ENCODE measurements around the gene CREBZF.

The CREBZF gene, protein sequence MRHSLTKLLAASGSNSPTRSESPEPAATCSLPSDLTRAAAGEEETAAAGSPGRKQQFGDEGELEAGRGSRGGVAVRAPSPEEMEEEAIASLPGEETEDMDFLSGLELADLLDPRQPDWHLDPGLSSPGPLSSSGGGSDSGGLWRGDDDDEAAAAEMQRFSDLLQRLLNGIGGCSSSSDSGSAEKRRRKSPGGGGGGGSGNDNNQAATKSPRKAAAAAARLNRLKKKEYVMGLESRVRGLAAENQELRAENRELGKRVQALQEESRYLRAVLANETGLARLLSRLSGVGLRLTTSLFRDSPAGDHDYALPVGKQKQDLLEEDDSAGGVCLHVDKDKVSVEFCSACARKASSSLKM

DNA sequence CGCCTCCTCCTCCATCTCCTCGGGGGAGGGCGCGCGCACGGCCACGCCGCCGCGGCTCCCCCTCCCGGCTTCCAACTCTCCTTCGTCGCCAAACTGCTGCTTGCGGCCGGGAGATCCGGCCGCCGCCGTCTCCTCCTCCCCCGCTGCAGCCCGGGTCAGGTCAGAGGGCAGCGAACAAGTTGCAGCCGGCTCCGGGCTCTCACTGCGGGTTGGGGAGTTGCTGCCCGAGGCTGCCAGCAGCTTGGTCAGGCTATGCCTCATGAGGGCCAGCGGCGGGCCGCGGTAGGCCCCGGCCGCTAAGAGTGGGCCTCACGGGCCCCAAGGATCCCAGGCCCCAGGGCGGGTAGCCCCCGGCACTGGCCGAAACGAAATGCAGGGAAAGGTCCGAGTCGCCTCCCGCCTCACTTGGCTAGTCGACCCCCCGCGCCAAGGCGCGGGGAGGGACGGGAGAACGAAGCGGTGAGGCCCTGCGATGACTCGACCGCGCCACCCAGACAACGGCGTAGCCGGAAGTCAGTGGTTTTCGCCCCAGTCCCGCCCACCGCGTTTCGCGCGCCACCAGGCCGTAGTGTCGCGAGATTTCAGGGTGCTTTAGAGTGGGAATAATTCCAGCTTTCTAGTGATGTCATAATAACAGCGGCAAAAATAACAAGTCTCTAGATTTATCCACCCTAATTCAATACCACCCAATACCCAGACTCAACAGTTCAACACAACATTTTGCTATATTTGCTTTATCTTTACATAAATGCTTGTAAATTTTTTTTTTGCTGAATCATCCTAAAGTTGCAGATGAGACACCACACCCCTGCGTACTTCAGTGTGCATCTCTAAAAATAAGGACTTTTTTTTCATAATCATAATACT is at the start of gene CREBZF:
CREBZF (minus strand) TSS at position 515 of the 867 bp plus-strand sequence; CDS start at position 261, 254 bp downstream.
- in situ Hi-C loops (cut with HindIII; ENCODE audit: low pct_ligation_motif_present, low pct_unique_long_range_greater_than_20kb, low sequenced_read_pairs): no loop called here
- peak; percentile 93 for DNase-seq

DNA sequence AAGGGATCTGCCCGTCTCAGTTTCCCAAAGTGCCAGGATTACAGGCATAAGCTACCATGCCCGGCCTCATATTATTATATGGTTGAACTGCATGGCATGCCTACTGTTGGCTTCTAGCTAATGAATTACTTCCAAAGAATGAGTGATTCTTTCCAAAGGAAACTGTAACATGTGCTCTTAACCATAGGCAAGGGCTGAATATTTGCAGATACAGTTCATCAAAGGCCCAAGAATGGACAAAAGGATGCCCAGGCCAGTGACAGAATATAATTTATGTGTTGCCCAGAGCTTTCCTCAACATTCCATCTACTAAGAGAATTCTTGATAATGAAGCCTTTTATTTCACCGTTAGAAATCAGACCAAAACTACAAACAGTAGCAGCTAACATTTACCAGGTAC is 48.0 kb upstream of the CREBZF start:
- in situ Hi-C loops (cut with HindIII; ENCODE audit: low pct_ligation_motif_present, low pct_unique_long_range_greater_than_20kb, low sequenced_read_pairs): no loop called here
- DNase-seq: peak; percentile 65

DNA sequence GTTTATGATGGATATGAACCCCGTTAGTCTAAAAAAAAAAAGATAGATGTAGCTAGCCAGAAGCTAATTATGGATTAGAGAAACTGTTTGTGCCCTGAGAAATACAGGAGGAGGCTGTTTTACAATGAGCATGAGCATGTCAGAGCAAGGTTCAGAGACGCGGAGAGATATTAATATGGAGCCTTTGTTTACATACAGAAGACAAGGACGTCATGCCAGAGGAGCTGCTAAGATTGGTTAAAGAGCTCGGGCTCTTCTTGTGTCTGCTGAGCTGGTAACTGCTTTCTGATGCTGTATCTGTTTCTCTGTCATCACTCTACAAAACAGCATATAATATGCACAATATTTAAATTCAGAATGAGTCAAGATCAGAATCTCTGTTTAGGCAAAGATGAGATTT is 46.0 kb upstream of the CREBZF start:
- DNase-seq: no peak
- in situ Hi-C loops (cut with HindIII; ENCODE audit: low pct_ligation_motif_present, low pct_unique_long_range_greater_than_20kb, low sequenced_read_pairs): no loop called here

DNA sequence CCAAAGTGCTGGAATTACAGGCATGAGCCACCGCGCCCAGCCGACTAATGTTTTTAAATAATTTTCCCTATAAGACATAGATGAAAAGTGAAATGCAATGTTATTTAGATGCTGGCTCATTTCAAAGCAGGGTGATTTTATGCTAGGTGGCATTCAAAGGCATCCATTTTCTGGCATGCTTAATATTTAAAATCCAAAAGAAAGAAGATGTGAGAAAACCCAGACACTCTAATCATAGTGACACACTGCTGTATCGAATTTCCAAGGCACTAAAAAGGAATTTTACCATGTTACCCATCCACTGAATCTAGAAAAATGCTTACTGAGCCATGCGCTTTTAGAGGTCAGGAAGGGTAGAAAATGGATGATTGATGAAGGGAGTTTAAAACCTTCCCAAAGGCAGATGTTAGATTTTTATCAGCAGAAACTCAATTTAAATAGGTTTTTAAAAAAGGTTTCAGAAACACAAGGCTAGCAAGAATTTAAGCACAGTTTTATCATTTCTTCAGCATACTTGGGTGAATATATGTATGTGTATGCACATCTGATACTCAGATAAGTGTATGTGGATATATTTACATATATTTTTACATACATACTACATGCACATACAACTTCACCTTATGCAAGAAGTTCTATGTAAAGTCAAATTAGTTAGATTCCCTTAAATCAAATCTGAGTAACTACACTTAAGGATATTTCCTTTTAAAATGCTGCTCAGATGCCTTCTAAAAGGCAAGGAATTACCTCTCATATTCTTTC is 45.2 kb upstream of the CREBZF start:
- in situ Hi-C loops (cut with HindIII; ENCODE audit: low pct_ligation_motif_present, low pct_unique_long_range_greater_than_20kb, low sequenced_read_pairs): no loop called here
- no peak for DNase-seq

DNA sequence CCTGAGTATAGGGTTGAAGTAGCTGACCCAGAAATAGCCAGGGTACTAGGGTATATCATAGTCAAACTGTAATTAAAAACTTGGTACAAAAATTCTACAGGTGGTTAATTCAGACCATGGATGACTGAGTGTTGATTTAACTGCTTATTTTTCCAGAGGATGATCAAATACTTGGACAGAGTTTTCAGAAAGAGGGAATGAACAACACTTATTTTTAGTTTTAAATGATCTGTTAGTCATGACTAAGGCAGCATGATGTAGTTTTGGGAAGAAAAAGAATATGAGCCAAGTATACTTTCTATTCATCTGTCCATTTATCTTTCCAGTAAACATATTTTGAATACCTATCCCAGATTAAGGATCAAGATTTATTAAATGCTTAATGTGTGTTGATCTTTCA is 40.9 kb upstream of the CREBZF start:
- no peak for DNase-seq
- in situ Hi-C loops (cut with HindIII; ENCODE audit: low pct_ligation_motif_present, low pct_unique_long_range_greater_than_20kb, low sequenced_read_pairs): no loop called here

DNA sequence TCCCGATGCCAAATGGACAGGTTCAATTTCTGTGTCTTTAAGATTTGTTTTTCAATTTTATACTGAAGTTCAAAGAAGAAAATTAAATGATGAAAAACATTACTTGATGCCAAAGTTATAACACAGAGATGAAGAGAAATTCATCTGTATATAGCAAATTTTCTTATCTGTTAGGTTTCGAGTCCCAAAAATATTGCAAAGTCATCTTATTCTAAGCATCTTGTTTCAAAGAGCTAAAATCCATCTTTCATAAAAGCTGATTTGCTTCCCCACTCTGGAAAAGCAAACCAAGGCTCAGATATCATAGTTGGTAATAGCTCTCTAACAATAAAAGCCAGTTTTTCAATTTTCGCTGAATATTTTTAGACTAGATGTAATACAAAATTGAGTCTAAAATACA is 40.0 kb upstream of the CREBZF start:
- in situ Hi-C loops (cut with HindIII; ENCODE audit: low pct_ligation_motif_present, low pct_unique_long_range_greater_than_20kb, low sequenced_read_pairs): no loop called here
- DNase-seq: no peak

DNA sequence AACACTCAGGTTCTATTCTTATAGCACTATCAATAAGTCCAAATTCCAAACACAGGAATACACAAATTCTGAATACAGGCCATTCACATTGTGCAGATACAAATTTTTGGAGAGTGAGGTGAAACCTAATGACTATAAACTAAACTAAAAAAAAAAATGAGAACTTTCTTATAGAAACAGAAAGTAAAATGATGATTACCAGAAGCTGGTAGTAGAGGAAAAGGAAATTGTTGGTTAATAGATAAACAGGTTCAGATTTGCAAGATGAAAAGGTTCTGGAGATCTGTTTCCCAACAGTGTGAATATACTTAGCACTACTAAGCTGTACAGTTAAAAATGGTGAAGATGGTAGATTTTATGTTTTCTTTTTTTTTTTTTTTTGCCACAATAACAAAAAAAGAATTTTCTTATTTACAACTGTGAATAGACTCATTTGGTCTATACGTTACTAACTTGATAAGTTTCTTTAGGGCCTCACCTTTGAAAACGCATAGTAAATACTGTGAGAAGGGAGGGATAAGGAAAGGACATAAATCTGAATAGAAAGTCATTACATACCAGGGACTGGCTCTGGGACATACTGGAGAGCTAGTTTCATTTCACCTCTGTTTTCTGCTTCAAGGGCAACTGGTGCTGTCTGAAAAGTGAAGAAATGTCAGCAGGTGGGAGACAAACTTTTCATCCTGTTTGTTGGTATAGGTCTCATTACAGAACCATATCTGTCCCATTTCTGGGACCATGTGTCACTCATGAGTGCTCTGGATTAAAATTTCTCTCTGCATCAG is 35.2 kb upstream of the CREBZF start:
- no peak for DNase-seq
- in situ Hi-C loops (cut with HindIII; ENCODE audit: low pct_ligation_motif_present, low pct_unique_long_range_greater_than_20kb, low sequenced_read_pairs): no loop called here

DNA sequence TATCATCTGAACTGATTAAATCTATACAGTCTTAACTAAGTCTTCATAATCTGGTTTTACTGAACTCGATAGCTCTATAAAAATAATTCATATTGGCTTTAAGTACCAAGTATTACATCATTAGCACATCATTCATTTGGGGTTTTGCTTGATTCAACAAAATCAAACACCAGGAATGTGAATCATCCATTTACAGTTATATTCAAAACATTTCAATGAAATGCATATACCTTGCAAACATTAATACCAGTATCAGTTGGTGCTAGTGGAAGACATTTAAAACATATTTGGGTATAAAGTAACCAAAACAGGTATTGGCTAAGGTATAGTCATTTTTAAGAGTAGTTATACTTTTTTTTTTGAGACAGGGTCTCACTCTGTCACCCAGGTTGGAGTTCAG is 33.3 kb upstream of the CREBZF start:
- DNase-seq: no peak

DNA sequence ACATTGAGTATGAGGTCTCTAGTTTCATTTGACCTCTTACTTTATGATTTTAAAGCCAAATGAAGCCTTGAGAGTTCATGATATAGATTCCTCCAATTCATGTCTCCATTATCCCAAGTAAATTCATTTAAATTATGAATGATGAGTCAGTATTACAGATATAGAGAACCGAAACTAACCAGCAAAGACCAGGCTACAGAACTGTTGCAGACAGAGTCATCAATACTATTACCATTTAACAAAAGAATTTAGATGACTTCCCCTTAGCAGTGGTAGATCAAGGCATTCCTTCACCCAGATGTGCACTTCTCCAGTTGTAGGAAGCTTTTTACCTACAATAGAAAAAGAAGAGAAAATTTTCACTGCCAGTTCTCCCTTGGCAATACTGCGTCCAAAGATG is 32.8 kb upstream of the CREBZF start:
- in situ Hi-C loops (cut with HindIII; ENCODE audit: low pct_ligation_motif_present, low pct_unique_long_range_greater_than_20kb, low sequenced_read_pairs): no loop called here

More for the DNA sequence above, 33.3 kb upstream of the CREBZF start:
- in situ Hi-C loops (cut with HindIII; ENCODE audit: low pct_ligation_motif_present, low pct_unique_long_range_greater_than_20kb, low sequenced_read_pairs): no loop called here

DNA sequence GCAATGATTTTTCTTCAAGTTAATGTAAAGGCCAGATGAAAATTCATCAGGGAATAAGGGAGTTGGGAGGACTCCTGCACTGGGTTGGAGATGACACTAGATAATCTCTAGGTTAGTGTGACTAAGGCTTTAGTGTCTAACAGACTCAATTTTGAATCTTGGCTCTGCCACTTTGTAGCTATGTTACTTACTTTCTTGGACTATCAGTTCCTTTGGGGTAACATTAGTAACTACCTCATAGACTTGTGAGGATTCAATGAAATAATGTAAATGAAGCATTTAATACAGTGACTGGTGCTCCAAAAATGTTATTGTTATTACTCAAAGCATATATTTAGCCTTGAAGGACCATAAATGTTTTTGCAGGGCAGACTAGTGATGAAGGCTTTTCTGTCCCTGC is 30.6 kb upstream of the CREBZF start:
- no peak for DNase-seq
- in situ Hi-C loops (cut with HindIII; ENCODE audit: low pct_ligation_motif_present, low pct_unique_long_range_greater_than_20kb, low sequenced_read_pairs): no loop called here

More for the DNA sequence above, 32.8 kb upstream of the CREBZF start:
- no peak for DNase-seq

DNA sequence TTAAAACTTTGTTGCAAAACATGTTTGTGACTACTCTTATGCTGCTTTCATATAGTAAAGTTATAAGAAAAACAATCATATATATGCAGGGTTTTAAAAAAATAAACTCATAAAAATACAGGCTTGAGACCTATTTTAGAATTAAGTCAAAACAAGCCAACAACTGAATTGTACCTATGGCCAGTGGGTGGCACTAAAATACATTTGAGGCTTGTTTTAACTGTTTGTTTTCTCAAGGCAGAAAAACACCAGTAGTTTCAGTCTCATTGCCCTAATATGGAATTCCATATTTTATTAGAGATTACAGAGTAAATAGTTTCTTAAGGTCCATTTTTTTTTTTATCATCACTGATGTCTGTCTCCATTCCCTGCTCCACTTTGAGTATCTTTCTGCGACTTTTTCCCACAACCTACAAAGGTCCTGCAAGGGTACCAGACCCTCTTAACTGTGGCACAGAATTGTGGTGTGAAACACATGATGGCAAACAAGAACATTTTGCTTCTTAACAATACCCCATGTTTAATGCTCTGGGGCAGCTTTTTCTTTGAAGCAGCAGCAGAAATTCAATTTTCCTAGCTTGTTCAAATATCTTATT is 29.6 kb upstream of the CREBZF start:
- peak; percentile 48 for DNase-seq
- in situ Hi-C loops (cut with HindIII; ENCODE audit: low pct_ligation_motif_present, low pct_unique_long_range_greater_than_20kb, low sequenced_read_pairs): no loop called here

DNA sequence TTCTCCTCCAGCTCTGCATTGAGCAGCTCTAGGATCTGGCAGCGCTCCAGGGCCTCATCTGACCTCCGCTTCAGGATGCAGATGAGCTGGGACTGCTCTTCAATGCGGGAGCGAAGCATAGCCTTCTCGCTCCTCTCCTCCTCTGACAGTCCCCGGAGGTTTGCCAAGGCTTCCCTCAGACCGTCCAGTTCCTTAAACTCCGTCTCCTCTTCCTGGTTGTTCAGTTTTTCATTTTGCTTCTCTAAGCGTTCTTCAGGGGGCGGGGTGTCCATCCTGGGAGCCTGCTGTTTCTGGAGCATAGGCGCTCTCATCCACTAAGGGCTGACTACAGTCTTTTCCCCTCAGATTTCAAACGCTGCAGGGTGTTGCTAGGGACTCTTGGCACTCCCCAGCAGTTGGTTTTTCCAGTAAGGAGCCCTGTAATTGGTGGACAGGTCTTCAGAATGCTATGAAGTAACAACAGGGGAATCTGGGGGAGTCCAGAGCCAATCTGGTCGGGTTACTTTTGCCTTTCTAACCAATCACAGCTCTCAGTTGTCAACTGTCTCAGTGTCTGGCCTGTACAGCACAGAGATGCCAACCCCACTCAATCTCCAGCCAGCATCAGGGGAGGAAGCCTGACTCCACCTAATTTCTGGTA is 21.0 kb upstream of the CREBZF start, which contains the start of gene CCDC89:
CCDC89 (minus strand) TSS at position 376 of the 640 bp plus-strand sequence; CDS start at position 311, 65 bp downstream.
- in situ Hi-C loops (cut with HindIII; ENCODE audit: low pct_ligation_motif_present, low pct_unique_long_range_greater_than_20kb, low sequenced_read_pairs): no loop called here
- DNase-seq: peak; percentile 96

DNA sequence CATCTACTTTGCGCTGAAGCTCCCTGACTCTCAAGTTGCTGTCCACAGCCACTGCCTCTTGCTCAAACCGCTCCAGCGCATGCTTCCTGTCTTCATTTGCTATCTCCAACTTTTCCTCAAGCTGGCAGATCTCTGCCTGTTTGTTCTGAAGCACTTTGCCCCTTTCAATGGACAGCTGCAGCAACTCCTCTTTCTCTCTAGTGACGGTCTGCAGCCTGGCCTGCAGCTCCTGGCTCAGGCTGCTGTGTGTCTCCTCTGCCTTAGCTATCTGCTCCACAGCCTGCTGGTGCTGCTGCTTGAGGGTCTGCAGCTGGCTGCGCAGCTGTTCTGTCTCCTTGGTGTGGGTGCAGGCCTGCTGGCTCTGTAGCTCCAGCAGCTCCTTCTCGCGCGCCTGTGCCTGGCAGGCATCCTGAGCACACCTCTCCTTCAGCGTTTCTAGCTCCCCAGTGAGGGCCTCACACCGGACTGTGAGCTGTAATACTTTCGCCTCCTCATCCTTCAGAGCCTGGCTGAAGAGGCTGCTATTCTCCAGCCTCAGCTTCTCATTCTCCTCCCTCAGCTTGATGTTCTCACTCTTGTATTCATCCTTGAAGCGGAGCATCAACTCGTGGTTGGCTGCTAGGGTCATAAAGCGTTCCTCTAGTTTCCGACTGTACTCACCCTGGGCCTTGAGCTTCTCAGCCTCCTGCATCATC is 20.3 kb upstream of the CREBZF start:
- in situ Hi-C loops (cut with HindIII; ENCODE audit: low pct_ligation_motif_present, low pct_unique_long_range_greater_than_20kb, low sequenced_read_pairs): no loop called here
- DNase-seq: no peak

DNA sequence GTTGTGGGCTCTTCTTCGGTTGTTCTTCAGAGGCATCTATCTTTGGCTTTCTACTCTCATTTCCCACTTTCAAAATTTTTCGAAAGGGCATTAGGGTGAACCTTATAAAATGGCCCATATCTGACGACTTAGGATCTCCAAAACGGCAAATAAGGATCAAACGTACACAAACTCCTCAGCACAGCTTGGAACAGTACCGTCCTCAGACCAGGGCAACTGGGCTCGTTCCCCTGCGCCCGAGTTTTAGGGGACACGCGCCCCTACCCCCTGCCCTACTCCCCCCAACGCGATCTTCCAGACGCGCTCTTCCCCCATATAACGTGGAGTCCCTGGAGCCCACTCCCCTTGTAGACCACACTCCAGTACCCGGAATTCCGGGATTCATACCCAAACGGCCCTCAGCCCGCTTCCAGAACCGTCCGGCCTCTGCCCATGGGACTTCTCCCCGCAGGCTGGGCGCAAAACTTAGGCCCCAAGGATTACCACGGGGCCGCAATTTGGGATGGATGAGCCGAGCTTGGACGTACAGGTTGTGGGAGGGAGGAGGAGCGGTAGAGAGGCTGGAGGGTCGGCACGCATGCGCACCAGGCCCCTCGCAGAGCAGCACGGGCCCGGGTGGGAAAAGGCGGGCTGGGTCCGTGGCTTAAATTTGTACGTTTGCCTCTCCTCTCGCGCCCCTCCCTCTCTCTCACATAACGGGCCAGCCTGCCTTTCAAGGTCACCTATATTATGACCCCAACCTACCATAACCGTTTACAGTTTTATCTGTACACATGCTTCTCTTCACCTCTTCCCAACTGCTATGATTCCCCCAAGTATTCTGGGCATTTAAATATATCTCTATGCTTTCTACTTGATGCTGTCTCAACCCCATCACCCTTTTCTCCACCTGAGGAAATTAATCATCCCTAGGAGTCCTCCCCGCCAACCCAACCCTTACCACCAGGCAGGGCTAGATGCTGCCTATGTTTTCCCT is 17.7 kb upstream of the CREBZF start:
- no peak for DNase-seq
- in situ Hi-C loops (cut with HindIII; ENCODE audit: low pct_ligation_motif_present, low pct_unique_long_range_greater_than_20kb, low sequenced_read_pairs): no loop called here

DNA sequence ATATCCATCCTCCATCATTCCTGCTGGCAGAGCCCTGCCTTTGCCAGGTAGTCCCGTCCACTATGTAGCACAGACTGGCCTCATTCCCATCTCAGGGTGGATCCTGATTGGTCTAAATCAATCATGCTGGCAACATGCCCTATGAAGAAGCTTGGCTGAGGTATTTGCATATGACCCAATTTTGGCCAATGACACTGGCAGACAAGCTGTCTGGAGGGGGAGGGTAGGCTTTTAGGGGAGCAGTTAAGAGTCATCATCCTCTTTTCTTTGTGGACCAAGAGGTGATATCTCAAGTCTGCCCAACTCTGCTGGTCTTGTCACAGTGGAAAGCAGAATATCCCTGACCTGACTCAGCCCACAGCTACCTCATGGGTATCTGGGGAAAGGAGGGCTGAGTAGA is 16.0 kb upstream of the CREBZF start:
- in situ Hi-C loops (cut with HindIII; ENCODE audit: low pct_ligation_motif_present, low pct_unique_long_range_greater_than_20kb, low sequenced_read_pairs): no loop called here
- DNase-seq: no peak

DNA sequence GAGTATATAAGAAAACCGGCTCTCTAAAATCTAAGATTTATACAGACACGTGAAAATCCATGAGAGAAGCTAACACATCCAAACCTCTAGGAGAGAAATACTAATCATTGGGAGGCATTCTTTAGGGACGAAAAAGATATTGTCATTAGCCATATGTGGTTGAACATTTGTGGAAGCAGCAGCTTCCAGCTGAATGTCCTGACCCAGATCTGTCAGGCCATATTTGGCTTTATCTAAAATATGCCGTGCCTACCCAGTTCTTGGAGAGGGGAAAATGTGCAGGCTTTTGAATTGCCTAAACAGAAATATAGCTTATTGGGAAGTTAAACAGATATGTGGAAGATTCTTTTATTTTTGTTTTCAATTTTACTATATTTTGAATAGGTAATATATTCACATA is 14.6 kb upstream of the CREBZF start:
- in situ Hi-C loops (cut with HindIII; ENCODE audit: low pct_ligation_motif_present, low pct_unique_long_range_greater_than_20kb, low sequenced_read_pairs): no loop called here
- no peak for DNase-seq

All from ACHN (cell line).